GM18867 (cell line): ENCODE data around the gene ATP11A.
A peak's percentile ranks its signal among the peaks of the same experiment; 100 is the strongest.
"Not testable (repeated sequence)": the region's sequence is repeated elsewhere in the genome, so short reads cannot be mapped to it uniquely, and the experiment has no call there.

Experiments used
- ATAC-seq: cut with Tn5 transposase; IDR thresholded peaks from one replicate; pipeline ENCODE4 v1.9.1; 2021; ENCODE audit warnings: mild to moderate bottlenecking, moderate library complexity; ENCODE audit not compliant: unreplicated experiment

Gene ATP11A

GRCh38 chr13:112669881-112670499, 19.8 kb upstream of the ATP11A start:
- ATAC-seq = peak; percentile 59

- ATAC-seq = no peak
These were observed 19.0 kb upstream of the ATP11A start for GRCh38 chr13:112670864-112671263.

- no peak for ATAC-seq
These were observed 18.5 kb upstream of the ATP11A start for GRCh38 chr13:112671359-112671758.

DNA sequence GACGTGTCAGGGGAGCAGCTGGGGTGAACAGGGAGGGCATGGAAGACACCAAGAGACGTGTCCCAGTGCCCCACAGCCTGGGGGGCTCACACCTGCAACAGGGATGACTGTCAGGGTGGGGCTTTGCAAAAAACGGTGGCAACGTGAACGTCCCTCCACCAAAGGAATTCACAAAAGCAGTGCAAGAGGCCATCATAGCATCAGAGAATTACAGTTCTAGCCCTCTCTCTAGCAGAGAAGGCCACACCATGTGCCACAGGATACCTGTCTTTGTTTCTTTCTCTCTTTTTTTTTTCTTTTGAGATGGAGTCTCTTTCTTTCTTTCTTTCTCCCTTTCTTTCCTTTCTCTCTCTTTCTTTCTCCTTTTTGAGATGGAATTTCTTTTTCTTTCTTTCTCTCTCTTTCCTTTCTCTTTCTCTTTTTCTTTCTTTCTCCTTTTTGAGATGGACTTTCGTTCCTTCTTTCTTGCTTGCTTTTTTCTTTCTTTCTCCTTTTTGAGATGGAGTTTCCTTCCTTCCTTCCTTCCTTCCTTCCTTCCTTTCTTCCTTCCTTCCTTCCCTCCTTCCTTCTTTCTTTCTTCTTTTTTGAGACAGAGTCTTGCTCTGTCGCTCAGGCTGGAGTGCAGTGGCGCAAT, 17.1 kb upstream of the ATP11A start:
- no peak for ATAC-seq

DNA sequence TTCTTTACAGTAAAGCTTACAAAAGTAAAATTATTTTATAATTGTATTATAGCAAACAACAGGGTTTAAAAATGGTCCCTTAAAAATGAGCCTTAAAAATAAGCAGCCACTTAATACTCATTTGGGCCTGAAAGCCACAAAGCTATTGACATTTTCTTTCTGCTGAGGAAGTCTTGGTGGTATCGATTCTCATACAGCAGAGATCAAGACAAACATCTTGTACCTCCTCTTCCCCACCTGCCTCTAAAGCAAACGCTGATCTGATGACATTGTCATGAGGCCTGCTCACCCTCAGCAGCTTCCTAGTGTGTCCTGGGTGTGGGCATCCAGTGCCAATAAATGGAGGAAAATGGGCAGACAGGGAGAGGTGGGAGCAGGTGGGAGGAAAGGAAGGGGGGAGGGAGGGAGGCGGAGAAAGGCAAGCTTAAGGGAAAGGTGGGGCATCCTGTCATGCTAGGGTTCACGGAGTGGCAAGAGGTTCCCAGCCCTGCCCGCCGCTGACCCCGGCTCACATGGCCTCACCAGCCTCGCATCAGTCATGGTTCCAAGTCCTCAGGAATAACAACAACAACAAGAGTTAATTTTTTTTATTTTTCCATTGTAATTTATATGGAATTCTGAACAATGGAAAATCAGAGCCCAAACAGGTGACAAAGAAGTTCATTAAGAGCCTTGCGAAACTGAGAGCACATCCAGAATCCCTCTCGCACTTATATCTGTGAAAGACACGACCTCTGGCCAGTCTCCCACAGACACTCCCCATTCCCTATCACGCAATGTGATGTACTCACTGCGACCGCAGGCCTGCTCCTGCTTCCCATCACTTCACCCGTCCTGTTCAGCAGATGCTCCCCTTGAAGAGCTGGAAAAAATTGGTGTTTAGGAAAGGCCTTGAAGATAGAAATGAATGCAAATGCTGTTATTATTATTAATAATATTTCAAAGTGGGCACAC, 15.1 kb upstream of the ATP11A start:
- ATAC-seq = no peak

GRCh38 chr13:112675366-112675756, 14.5 kb upstream of the ATP11A start:
- no peak for ATAC-seq

- not testable (repeated sequence) for ATAC-seq
These were observed 12.3 kb upstream of the ATP11A start for GRCh38 chr13:112677421-112677962.

- no peak for ATAC-seq
These were observed 10.5 kb upstream of the ATP11A start for GRCh38 chr13:112679381-112679780.

DNA sequence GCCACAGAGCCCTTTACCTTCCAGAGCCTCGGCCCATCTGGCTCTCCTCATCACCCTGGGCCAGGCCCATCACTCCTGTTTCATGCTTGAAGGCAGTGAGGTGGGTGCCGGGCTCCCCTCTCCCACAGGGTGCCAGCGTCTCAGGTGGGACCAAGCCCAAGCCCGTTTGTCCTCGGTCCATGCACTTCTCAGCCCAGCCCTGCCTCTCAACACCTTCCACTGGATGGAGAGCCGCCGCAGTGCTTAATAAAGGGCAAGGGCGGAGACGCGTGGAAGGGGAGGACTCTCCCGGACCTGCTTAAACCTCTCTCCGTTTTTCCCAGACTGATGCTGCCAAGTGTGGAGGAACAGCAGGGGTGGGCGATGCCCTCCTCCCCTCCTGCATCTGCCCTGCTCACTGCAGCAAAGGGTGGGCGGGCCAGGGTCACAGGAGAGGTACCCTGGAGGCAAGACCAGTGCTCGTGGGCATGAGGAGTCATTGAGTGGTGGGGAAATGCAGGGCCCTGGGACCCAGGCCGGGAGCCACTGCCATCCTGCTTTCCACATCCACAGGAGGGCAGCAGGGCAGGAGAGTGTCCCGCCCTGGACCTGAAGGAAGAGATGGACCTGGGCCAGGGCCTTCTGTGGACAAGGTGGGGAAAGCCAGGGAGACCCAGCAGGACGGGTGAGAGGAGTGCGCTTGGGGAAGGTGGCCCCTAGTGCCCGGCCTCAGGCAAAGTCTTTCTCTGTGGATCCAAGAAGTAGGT, 9.7 kb upstream of the ATP11A start:
- no peak for ATAC-seq

DNA sequence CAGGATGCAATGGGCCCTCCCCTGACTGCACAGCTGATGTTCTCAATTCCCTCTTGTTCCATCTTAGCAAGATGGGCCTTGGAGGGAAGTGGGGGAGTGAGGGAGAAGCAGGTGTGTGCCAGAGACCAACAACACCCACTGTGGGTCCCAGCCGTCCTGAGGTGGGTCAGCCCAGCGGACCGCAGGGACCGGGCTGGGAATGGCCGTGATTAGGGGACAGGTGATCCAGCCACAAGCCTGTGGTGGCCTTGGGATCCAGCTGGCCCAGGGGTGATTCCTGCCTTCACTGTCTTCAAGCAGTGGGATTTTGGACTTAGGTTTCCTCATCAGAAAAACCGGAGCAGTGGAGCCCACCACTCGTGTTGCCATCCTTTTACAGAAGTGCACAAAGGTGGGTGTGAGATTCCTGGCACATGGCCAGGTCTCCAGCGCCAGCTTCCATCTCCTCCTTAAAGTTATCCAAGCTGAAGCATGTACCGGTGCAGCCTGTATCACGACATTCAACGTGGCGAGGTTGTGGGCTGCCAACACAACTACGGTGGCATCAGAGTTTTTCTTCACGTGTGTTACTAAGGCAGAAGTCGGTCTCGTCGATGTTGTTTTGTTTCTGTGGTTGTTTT, 9.0 kb upstream of the ATP11A start:
- ATAC-seq = no peak

- ATAC-seq = no peak
These were observed 6.3 kb upstream of the ATP11A start for GRCh38 chr13:112683581-112683980.

- no peak for ATAC-seq
These were observed 5.6 kb upstream of the ATP11A start for GRCh38 chr13:112684071-112684845.

- not testable (repeated sequence) for ATAC-seq
These were observed 4.5 kb upstream of the ATP11A start for GRCh38 chr13:112685189-112685805.

DNA sequence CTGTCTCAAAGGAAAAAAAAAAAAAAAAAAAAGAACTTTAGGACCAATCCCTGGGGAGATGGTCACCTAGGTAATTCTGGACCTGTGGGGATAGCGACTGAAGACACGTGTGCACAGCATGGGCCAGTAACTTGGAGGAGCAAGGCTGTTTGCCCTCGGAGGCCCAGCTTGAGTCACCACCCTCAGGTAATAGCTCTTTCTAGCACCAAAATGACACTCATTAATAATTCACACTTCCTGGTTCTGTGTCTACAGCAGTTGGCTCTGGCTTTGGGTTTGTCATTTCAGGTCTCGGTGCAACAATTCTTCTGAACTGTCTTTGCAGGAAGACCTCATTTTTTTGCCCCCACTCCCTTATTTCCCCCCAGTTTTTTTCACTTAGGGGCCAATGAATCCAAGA, 3.9 kb upstream of the ATP11A start:
- no peak for ATAC-seq

GRCh38 chr13:112686364-112686763, 3.5 kb upstream of the ATP11A start:
- no peak for ATAC-seq

DNA sequence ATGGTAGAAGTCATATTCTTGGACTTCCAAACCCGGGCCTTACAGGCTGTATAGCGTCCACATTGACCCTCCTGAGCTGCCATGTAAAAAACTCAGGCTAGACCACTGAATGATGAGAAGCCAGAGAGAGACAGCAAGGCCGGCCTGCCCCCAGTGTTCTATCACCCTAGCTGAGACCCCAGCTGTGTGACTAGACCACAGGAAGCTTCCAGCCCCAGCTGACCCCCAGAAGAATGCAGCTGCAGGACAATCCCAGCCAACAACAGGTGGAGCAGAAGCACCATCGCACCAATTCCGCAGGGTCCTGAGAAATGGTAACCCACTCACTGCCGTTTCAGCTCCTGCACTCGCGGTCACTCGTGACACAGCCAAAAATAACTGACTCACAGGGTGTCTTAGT, 2.9 kb upstream of the ATP11A start:
- ATAC-seq = no peak

DNA sequence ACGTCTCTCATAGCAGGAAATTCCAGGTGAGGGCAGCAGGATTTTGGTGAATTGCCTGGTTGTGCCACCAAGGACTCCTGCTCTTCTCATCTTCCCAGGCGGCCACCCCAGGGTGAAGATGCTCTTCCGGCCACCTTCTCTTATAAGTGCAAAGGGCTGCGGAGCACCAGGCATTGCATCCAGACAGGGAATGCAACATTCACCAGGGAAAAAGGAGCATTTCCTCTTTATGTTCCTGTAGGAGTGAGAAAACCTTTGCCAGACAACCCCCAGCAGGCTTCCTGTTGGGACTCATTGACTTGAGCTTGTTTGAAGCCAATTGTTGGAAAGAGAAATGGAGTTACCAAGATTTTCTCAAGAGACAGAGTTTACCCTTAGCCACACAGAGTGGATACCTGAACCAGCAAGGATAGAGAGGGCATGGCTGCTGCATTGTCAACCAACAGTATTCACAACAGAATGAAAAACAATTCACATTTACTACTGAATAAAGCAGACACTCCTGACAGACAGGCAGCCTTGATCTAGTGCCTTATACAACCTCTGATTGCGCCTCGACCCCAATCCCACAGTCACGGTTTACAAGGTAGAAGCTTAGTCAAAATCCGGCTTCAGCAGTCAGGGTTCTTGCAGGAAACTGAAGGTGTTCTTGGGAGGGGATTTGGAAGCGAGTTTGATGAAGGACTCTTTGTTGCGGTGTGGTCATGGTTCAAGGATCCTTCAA, 1.8 kb upstream of the ATP11A start:
- no peak for ATAC-seq

- ATAC-seq = no peak
These were observed 1.1 kb upstream of the ATP11A start for GRCh38 chr13:112688560-112689302.
